LNCAP (cell line): ENCODE results near the gene YPEL5.

ENCODE experiments used
- TF ChIP-seq, protein P1 (sequence below): fragments of 450-650 bp; IDR thresholded peaks from 2 replicates; pipeline ENCODE4 v1.5.1; 2017; ENCODE audit warnings: mild to moderate bottlenecking

Gene YPEL5

DNA sequence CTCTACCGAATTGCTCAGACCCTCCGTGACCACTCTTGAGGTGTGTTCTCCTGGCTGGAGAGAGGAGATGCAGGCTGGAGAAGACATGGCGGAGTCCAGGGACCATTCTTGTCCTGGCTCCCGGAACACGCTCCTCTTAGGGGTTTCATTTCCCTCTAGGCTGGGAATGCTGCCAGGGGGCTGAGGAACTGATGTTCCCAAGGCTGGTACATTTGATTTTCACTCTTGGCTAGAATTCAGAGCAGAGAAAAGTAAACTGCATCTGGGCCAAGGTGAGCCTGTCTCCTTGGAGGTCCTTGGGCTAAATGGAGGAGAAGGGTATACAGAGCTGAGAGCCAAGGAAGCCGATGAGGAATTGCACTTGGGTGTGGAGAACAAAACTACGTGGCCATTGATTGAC is 56.3 kb downstream of the YPEL5 start:
- TF ChIP-seq, protein P1, sequence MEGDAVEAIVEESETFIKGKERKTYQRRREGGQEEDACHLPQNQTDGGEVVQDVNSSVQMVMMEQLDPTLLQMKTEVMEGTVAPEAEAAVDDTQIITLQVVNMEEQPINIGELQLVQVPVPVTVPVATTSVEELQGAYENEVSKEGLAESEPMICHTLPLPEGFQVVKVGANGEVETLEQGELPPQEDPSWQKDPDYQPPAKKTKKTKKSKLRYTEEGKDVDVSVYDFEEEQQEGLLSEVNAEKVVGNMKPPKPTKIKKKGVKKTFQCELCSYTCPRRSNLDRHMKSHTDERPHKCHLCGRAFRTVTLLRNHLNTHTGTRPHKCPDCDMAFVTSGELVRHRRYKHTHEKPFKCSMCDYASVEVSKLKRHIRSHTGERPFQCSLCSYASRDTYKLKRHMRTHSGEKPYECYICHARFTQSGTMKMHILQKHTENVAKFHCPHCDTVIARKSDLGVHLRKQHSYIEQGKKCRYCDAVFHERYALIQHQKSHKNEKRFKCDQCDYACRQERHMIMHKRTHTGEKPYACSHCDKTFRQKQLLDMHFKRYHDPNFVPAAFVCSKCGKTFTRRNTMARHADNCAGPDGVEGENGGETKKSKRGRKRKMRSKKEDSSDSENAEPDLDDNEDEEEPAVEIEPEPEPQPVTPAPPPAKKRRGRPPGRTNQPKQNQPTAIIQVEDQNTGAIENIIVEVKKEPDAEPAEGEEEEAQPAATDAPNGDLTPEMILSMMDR: no peak

DNA sequence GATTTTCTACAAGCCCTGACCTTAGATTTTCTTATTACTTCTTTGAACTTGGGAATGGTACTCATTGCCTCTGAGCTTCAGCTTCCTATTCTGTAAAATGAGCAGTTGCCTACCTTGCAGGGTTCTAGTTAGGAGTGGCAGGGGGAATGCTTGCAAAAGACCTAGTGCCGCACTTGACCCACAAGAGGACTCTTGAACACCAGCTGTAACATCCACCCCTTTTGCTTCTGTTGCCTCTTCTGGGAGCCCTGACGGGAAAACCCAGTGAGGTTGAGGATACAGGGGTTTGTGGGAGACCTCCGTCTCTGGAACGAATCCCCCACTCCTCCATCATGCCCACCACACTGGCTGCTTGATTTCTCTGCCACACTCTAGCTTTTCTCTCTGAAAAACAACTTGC is 57.5 kb downstream of the YPEL5 start:
- TF ChIP-seq, protein P1: no peak

GRCh38 chr2:30205456-30205855 is 58.6 kb downstream of the YPEL5 start:
- TF ChIP-seq, protein P1: no peak

GRCh38 chr2:30206461-30207430 is 59.9 kb downstream of the YPEL5 start:
- TF ChIP-seq, protein P1: no peak

DNA sequence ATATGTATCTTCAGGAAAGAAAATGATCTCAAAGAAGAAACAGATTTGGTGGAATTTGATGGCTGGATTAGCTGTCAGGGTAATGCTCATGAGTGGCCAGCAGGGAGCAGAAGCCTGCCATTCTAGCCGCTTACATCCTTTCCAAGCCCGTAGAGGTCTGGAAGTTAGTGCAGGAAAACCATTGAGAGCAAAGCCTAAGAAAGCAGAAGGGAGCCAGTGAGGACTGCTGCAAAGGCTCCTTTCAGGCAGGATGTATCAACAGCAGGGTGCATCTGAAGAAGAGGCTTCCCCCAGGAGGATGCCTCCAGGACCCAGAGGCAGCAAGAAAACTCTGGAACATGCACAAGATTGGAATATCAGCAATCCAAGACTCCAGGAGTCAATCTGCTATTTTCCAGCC is 61.6 kb downstream of the YPEL5 start:
- TF ChIP-seq, protein P1: peak; percentile 78

GRCh38 chr2:30209227-30209626 is 62.4 kb downstream of the YPEL5 start:
- TF ChIP-seq, protein P1: no peak
